Neuronal stem cell (in vitro differentiated cells): ENCODE results near the gene KRTAP10-1.

ENCODE experiments used
- DNase-seq: peaks from one replicate; pipeline ENCODE4 v3.0.0-alpha.2; 2013; ENCODE audit warnings: low spot score
- H2AFZ ChIP-seq: one replicate; pipeline ENCODE4 v1.6.1; 2013; ENCODE audit warnings: mild to moderate bottlenecking, low read length, inconsistent platforms
- H2AK5ac ChIP-seq: 2 replicates; pipeline ENCODE4 v1.6.1; 2013; ENCODE audit warnings: low read depth, mild to moderate bottlenecking, inconsistent platforms, low read length, moderate library complexity, mixed read lengths
- H2BK120ac ChIP-seq: 2 replicates; pipeline ENCODE4 v1.6.1; 2013; ENCODE audit warnings: low read depth, mild to moderate bottlenecking, inconsistent platforms, low read length, moderate library complexity, mixed read lengths
- H2BK12ac ChIP-seq: one replicate; pipeline ENCODE4 v1.6.1; 2013; ENCODE audit warnings: low read length, inconsistent platforms
- H2BK15ac ChIP-seq: 2 replicates; pipeline ENCODE4 v1.6.1; 2013; ENCODE audit warnings: mild to moderate bottlenecking, low read length, inconsistent platforms, mixed read lengths
- H2BK5ac ChIP-seq: one replicate; pipeline ENCODE4 v1.6.1; 2013; ENCODE audit warnings: inconsistent platforms, mild to moderate bottlenecking, low read length, moderate library complexity
- H3K14ac ChIP-seq: one replicate; pipeline ENCODE4 v1.6.1; 2013; ENCODE audit warnings: low read length, inconsistent platforms
- H3K18ac ChIP-seq: 2 replicates; pipeline ENCODE4 v1.6.1; 2013; ENCODE audit warnings: low read length, inconsistent platforms
- H3K23ac ChIP-seq: 2 replicates; pipeline ENCODE4 v1.6.1; 2013; ENCODE audit warnings: low read depth, mild to moderate bottlenecking, mixed read lengths, low read length, inconsistent platforms; ENCODE audit not compliant: poor library complexity
- H3K27ac ChIP-seq: replicated peaks from 3 replicates; pipeline ENCODE4 v1.5.1; 2013; ENCODE audit warnings: low read length, inconsistent platforms
- H3K27me3 ChIP-seq, 3 experiments: 2 replicates each; pipeline ENCODE4 v1.6.1; 2013; ENCODE audit warnings: low read length in 3 of 3, mild to moderate bottlenecking in 2 of 3, inconsistent platforms in 1 of 3, low read depth in 1 of 3, mixed read lengths in 1 of 3, moderate library complexity in 1 of 3; ENCODE audit not compliant: control insufficient read depth in 3 of 3, insufficient read depth in 3 of 3
- H3K36me3 ChIP-seq, 2 donors: replicated peaks in 1 of 2; 2 replicates each; pipeline ENCODE4 v1.6.1; 2013; ENCODE audit warnings: low read length in 2 of 2; ENCODE audit not compliant: control insufficient read depth in 2 of 2, insufficient read depth in 2 of 2
- H3K4ac ChIP-seq: 2 replicates; pipeline ENCODE4 v1.6.1; 2013; ENCODE audit warnings: inconsistent platforms, mild to moderate bottlenecking, low read length, moderate library complexity
- H3K4me1 ChIP-seq, 2 donors: 1 replicate in 1 of 2; 2 replicates in 1 of 2; pipeline ENCODE4 v1.6.1; 2013; ENCODE audit warnings: low read length in 2 of 2, low read depth in 1 of 2; ENCODE audit not compliant: control insufficient read depth in 2 of 2, insufficient read depth in 1 of 2
- H3K4me2 ChIP-seq: one replicate; pipeline ENCODE4 v1.6.1; 2013; ENCODE audit warnings: mild to moderate bottlenecking, low read length, inconsistent platforms; ENCODE audit not compliant: insufficient read depth, poor library complexity, severe bottlenecking
- H3K4me3 ChIP-seq, 2 donors: 2 replicates each; pipeline ENCODE4 v1.5.1; 2013; ENCODE audit warnings: low read length in 2 of 2, mild to moderate bottlenecking in 2 of 2, inconsistent platforms in 1 of 2, moderate library complexity in 1 of 2
- H3K79me1 ChIP-seq: one replicate; pipeline ENCODE4 v1.6.1; 2013; ENCODE audit warnings: low read depth, mild to moderate bottlenecking, inconsistent platforms, low read length, moderate library complexity
- H3K9ac ChIP-seq: one replicate; pipeline ENCODE4 v1.6.1; 2013; ENCODE audit warnings: mild to moderate bottlenecking, low read depth, low read length, inconsistent platforms; ENCODE audit not compliant: poor library complexity
- H3K9me3 ChIP-seq, 2 donors: replicated peaks in 1 of 2; 2 replicates each; pipeline versions ENCODE3 to v1.6.1; 2013; ENCODE audit warnings: low read length in 2 of 2, mild to moderate bottlenecking in 2 of 2, inconsistent platforms in 1 of 2, low read depth in 1 of 2, mixed read lengths in 1 of 2, moderate library complexity in 1 of 2; ENCODE audit not compliant: control insufficient read depth in 2 of 2, insufficient read depth in 1 of 2
- H4K8ac ChIP-seq: one replicate; pipeline ENCODE4 v1.6.1; 2013; ENCODE audit warnings: low read depth, mild to moderate bottlenecking, inconsistent platforms, low read length, moderate library complexity
- H4K91ac ChIP-seq: one replicate; pipeline ENCODE4 v1.6.1; 2013; ENCODE audit warnings: low read length, low read depth, mild to moderate bottlenecking, inconsistent platforms; ENCODE audit not compliant: poor library complexity
- WGBS, 2 donors: extraction: QIAGEN DNeasy Blood & Tissue Kit; methylation state at CpG; one replicate each; pipeline ENCODE4 v1.1.7; 2013; ENCODE audit warnings: missing lambda C conversion rate in 2 of 2, mixed read lengths in 1 of 2; ENCODE audit not compliant: insufficient read length in 2 of 2, insufficient replicate concordance in 1 of 2; ENCODE audit errors: extremely low coverage in 2 of 2; 5-methylcytosine and 5-hydroxymethylcytosine counted together

Gene KRTAP10-1

GRCh38 chr21:44508426-44508710 is 31.6 kb downstream of the KRTAP10-1 start:
- H3K18ac ChIP-seq: peak overlapping the region; percentile 28
- H3K4ac ChIP-seq: no peak overlapping the region
- H3K4me1 ChIP-seq: peaks cover 4 to 14% of the 10 kb centered on the region in 2 donors
- H3K27ac ChIP-seq: no peak overlapping the region
- H4K91ac ChIP-seq: no peak overlapping the region
- H4K8ac ChIP-seq: no peak overlapping the region
- no CpG with 5 or more reads among the region's 9 CpGs for WGBS, 2 donors
- no peak overlapping the region for H3K23ac ChIP-seq
- H3K9me3 ChIP-seq: peaks cover 0 to 3% of the 10 kb centered on the region in 2 donors
- H2AFZ ChIP-seq: no peak overlapping the region
- H3K14ac ChIP-seq: no peak overlapping the region
- no peak overlapping the region for H3K9ac ChIP-seq
- H3K79me1 ChIP-seq: peaks cover 6% of the 10 kb centered on the region
- no peak for DNase-seq
- H3K4me2 ChIP-seq: no peak overlapping the region
- H3K36me3 ChIP-seq: peaks cover 0 to 6% of the 10 kb centered on the region in 2 donors
- peak overlapping the region; percentile 22 for H2BK12ac ChIP-seq
- H2BK5ac ChIP-seq: no peak overlapping the region
- no peak overlapping the region for H2BK120ac ChIP-seq
- peak overlapping the region; percentile 67 for H2BK15ac ChIP-seq
- H2AK5ac ChIP-seq: peak overlapping the region; percentile 92
- no peak overlapping the region for H3K4me3 ChIP-seq
- no peaks in the 10 kb centered on the region for H3K27me3 ChIP-seq

GRCh38 chr21:44507673-44508425 is 32.1 kb downstream of the KRTAP10-1 start:
- H2AFZ ChIP-seq: no peak overlapping the region
- no peak overlapping the region for H3K4me2 ChIP-seq
- no peak overlapping the region for H2BK120ac ChIP-seq
- H3K4me3 ChIP-seq: no peak overlapping the region
- H3K4me1 ChIP-seq: peaks cover 4 to 14% of the 10 kb centered on the region in 2 donors
- peaks cover 6% of the 10 kb centered on the region for H3K79me1 ChIP-seq
- no peak overlapping the region for H2BK12ac ChIP-seq
- H3K9me3 ChIP-seq: peaks cover 0 to 3% of the 10 kb centered on the region in 2 donors
- no peak overlapping the region for H2AK5ac ChIP-seq
- H3K18ac ChIP-seq: no peak overlapping the region
- H4K91ac ChIP-seq: no peak overlapping the region
- no peak overlapping the region for H4K8ac ChIP-seq
- no peaks in the 10 kb centered on the region for H3K27me3 ChIP-seq
- no peak for DNase-seq
- H2BK5ac ChIP-seq: no peak overlapping the region
- no peak overlapping the region for H3K27ac ChIP-seq
- no peak overlapping the region for H3K9ac ChIP-seq
- no peak overlapping the region for H2BK15ac ChIP-seq
- WGBS, 2 donors: no CpG with 5 or more reads among the region's 26 CpGs
- peaks cover 0 to 6% of the 10 kb centered on the region in 2 donors for H3K36me3 ChIP-seq
- H3K14ac ChIP-seq: peak overlapping the region; percentile 25
- no peak overlapping the region for H3K4ac ChIP-seq
- H3K23ac ChIP-seq: no peak overlapping the region

GRCh38 chr21:44506279-44507255 is 33.4 kb downstream of the KRTAP10-1 start:
- WGBS, 2 donors: no CpG with 5 or more reads among the region's 44 CpGs
- peak overlapping the region; percentile 95 for H3K14ac ChIP-seq
- no peak overlapping the region for H4K8ac ChIP-seq
- no peak overlapping the region for H3K27ac ChIP-seq
- H3K79me1 ChIP-seq: peaks cover 6% of the 10 kb centered on the region
- H3K4me2 ChIP-seq: no peak overlapping the region
- no peak overlapping the region for H4K91ac ChIP-seq
- peaks cover 0 to 3% of the 10 kb centered on the region in 2 donors for H3K9me3 ChIP-seq
- peak overlapping the region; percentile 13 for H3K4ac ChIP-seq
- H2AK5ac ChIP-seq: no peak overlapping the region
- H2AFZ ChIP-seq: peak overlapping the region; percentile 82
- H3K36me3 ChIP-seq: peaks cover 0 to 6% of the 10 kb centered on the region in 2 donors
- DNase-seq: no peak
- H3K23ac ChIP-seq: no peak overlapping the region
- no peak overlapping the region for H3K4me3 ChIP-seq
- H2BK12ac ChIP-seq: no peak overlapping the region
- peak overlapping the region; percentile 21 for H3K9ac ChIP-seq
- no peak overlapping the region for H2BK120ac ChIP-seq
- peak overlapping the region; percentile 57 for H2BK5ac ChIP-seq
- peaks cover 4 to 14% of the 10 kb centered on the region in 2 donors for H3K4me1 ChIP-seq
- peak overlapping the region; percentile 85 for H2BK15ac ChIP-seq
- H3K27me3 ChIP-seq: peaks cover 0 to 3% (median 0%) of the 10 kb centered on the region in 3 experiments
- H3K18ac ChIP-seq: peak overlapping the region; percentile 62
